Colonic mucosa (tissue), 4 donors: ENCODE measurements around the gene TAF10. TPM values are rescaled to one million over a fixed set of nuclear protein-coding genes. Genes with fewer than 3 reads are reported as not detected.

Experiments
- DNase-seq: peaks from one replicate; pipeline ENCODE4 v3.0.0-alpha.2; 2020
- H3K27ac ChIP-seq: fragments of 200-600 bp; one replicate; pipeline ENCODE4 v1.8.0; 2021
- H3K27me3 ChIP-seq: fragments of 200-600 bp; one replicate; pipeline ENCODE4 v1.8.0; 2021
- H3K36me3 ChIP-seq: fragments of 200-600 bp; one replicate; pipeline ENCODE4 v1.8.0; 2021
- H3K4me1 ChIP-seq: fragments of 200-600 bp; one replicate; pipeline ENCODE4 v1.8.0; 2021; ENCODE audit warnings: mild to moderate bottlenecking
- H3K4me3 ChIP-seq: fragments of 200-600 bp; one replicate; pipeline ENCODE4 v1.8.0; 2021
- H3K9ac ChIP-seq, 2 donors: one replicate each; pipeline ENCODE4 v1.7.0; 2013; ENCODE audit warnings: control low read depth in 2 of 2, low read depth in 2 of 2, low read length in 2 of 2
- H3K9me3 ChIP-seq: fragments of 200-600 bp; one replicate; pipeline ENCODE4 v1.8.0; 2021
- intact Hi-C: fragments of 100-400 bp; cut with DNase I; formaldehyde crosslinking; loops from one replicate; pipeline ENCODE4 v1.14.1; 2022
- total RNA-seq, 2 donors: library from RNA; stranded (reverse); fragmentation: NEBNext Ultra II Directional in 1 of 2; extraction: Animal tissue kit (Norgen Biotek cat#: 25700) in 1 of 2; gene quantifications; one replicate each; pipeline ENCODE4 v1.2.1, GENCODE V29; 2021
- TF ChIP-seq, protein P1 (sequence below): fragments of 200-600 bp; IDR thresholded peaks from one replicate; pipeline ENCODE4 v1.8.0; 2022; ENCODE audit warnings: antibody characterized with exemption, mild to moderate bottlenecking
- donor health status: healthy.
- donor health status: DM: no; HTN: no; CAD: no.
- donor health status: DM: no; HTN: no; CAD: no.

Gene TAF10
- total RNA-seq, 2 donors from 2014 or later: 123 to 142 TPM

DNA sequence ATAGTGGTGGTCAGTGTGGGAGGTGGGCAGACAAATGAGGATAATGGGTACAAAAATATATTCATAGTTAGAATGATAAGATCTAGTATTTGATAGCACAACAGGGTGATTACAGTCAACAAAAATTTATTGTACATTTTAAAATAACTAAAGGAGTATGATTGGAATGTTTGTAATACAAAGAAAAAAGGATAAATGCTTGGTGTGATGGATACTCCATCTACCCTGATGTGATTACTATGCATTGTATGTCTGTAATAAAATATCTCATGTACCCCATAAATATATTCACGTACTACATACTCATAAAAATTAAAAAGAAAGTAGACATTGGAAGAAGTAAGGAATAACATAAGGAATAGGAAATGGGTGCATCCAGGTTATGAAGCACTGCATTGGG lies 24.0 kb downstream of the TAF10 start:
- DNase-seq: no peak
- Histone ChIP-seq H3K27me3 (no peaks in the 10 kb centered on the region), H3K9ac (no peak overlapping the region), H3K36me3 (no peaks in the 10 kb centered on the region), H3K4me3 (no peak overlapping the region), H3K9me3 (no peaks in the 10 kb centered on the region), H3K4me1 (no peaks in the 10 kb centered on the region), H3K27ac (no peak overlapping the region)
- intact Hi-C loops: no loop called here
- TF ChIP-seq, protein P1, sequence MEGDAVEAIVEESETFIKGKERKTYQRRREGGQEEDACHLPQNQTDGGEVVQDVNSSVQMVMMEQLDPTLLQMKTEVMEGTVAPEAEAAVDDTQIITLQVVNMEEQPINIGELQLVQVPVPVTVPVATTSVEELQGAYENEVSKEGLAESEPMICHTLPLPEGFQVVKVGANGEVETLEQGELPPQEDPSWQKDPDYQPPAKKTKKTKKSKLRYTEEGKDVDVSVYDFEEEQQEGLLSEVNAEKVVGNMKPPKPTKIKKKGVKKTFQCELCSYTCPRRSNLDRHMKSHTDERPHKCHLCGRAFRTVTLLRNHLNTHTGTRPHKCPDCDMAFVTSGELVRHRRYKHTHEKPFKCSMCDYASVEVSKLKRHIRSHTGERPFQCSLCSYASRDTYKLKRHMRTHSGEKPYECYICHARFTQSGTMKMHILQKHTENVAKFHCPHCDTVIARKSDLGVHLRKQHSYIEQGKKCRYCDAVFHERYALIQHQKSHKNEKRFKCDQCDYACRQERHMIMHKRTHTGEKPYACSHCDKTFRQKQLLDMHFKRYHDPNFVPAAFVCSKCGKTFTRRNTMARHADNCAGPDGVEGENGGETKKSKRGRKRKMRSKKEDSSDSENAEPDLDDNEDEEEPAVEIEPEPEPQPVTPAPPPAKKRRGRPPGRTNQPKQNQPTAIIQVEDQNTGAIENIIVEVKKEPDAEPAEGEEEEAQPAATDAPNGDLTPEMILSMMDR: no peak

DNA sequence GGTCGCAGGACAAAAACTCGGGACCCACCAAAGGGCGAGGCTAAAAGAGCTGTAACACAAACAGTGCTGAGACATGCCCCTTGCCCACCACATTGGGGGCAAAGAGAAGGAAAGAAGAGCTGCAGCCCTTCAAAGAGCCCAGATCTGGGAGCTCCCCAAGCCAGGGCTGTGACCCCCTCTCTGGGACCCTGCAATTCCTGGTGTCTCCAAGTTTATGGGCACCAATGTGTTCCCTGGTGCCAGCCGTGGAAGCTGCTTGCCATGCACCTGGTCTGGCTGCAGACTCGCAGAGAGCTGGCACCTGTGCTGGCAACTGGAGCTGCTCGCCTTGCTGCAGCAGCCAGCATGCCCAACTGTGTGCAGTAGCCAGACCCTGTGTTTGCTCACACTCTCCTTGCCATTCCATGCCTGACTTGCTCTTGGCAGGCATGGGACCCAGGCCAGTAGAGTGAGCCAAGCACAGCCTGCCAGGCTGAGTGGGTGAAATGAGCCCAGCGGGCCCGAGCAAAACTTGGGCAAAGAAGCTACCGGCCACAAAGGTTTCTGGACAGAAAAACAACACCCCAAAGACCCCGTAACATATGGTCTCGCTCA lies 24.6 kb downstream of the TAF10 start:
- Histone ChIP-seq H3K36me3 (no peaks in the 10 kb centered on the region), H3K4me1 (no peaks in the 10 kb centered on the region), H3K9me3 (no peaks in the 10 kb centered on the region), H3K9ac (no peak overlapping the region), H3K4me3 (no peak overlapping the region), H3K27ac (no peak overlapping the region), H3K27me3 (no peaks in the 10 kb centered on the region)
- peak; percentile 11 for DNase-seq
- intact Hi-C loops: no loop called here
- TF ChIP-seq, protein P1: no peak

DNA sequence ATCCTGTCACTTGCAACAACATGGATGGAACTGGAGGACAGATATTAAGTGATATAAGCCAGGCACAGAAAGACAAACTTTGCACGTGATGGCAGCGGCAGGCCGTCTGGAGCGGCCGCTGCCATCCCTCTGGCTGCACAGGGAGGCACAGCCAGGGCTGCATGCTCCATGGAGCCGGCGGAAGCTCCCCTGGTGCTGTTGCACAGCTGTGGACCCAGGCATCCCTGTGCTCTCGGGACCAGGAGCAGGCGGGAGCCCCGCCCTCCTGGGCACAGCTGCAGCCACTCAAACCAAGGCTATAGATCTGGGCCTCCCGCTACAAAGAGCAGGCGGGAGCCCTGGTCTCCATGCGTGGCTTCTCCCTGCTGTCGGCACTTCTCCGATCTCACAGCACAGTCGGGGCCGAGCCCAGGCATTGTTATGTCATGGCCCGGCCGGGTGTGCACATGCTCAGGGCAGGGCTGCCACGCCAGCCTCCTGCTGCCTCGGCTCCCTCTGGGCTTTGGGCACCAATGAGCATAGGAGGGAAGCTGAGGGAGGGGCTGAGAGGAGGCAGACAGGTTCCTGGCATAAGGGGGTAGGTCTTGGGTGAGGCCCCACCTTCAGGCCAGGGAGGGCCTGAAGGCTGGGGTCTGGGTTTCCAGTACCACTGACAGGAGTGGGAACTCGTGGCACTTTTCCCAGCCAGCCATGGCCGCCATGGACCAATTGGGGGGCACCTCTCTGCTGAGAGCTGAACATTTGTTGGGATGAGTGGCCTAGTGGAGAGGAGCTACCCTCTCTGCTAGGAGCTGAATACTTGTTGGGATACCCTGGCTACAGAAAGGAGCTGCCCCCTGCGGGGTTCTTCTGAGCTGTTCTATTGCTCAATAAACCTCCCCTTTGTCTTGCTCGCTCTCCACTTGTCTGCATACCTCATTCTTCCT lies 25.3 kb downstream of the TAF10 start:
- Histone ChIP-seq H3K27ac (no peak overlapping the region), H3K4me1 (no peaks in the 10 kb centered on the region), H3K36me3 (no peaks in the 10 kb centered on the region), H3K4me3 (no peak overlapping the region), H3K27me3 (no peaks in the 10 kb centered on the region), H3K9me3 (no peaks in the 10 kb centered on the region), H3K9ac (no peak overlapping the region)
- TF ChIP-seq, protein P1: no peak
- peak; percentile 14 for DNase-seq
- intact Hi-C loops: no loop called here

DNA sequence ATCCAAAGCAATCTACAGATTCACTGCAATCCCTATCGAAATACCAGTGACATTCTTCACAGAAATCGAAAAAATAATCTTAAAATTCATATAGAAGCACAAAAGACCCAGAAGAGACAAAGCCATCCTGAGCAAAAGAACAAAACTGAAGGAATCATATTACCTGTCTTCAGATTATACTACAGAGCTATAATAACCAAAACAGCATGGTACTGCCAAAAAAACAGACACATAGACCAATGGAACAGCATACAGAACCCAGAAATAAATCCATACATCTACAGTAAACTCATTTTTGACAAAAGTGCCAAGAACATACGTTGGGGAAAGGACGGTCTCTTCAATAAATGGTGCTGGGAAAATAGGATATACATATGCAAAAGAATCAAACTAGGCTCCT lies 27.5 kb downstream of the TAF10 start:
- H3K9ac ChIP-seq: no peak overlapping the region
- no peaks in the 10 kb centered on the region for H3K36me3 ChIP-seq
- TF ChIP-seq, protein P1: no peak
- H3K27ac ChIP-seq: no peak overlapping the region
- no peaks in the 10 kb centered on the region for H3K4me1 ChIP-seq
- intact Hi-C loops: no loop called here
- H3K9me3 ChIP-seq: no peaks in the 10 kb centered on the region
- H3K4me3 ChIP-seq: no peak overlapping the region
- no peaks in the 10 kb centered on the region for H3K27me3 ChIP-seq
- DNase-seq: no peak

DNA sequence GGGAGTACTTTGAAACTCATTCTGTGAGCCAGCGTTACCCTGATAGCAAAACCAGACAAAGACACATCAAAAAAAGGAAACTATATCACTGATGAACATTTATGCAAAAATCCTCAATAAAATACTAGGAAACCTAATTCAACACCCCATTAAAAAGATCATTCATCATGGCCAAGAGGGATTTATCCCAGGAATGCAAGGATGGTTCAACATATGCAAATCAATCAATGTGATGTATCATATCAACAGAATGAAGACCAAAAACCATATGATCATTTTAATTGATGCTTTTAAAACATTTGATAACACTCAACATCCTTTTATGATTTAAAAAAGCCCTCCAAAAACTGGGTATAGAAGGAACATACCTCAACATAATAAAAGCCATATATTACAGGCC lies 28.4 kb downstream of the TAF10 start:
- intact Hi-C loops: no loop called here

More for the DNA sequence above, 28.4 kb downstream of the TAF10 start:
- Histone ChIP-seq H3K27me3 (no peaks in the 10 kb centered on the region), H3K36me3 (no peaks in the 10 kb centered on the region), H3K9me3 (no peaks in the 10 kb centered on the region), H3K9ac (no peak overlapping the region), H3K27ac (no peak overlapping the region), H3K4me1 (no peaks in the 10 kb centered on the region), H3K4me3 (no peak overlapping the region)
- TF ChIP-seq, protein P1: no peak
- DNase-seq: no peak
